ENCODE data around the gene AFAP1.

The AFAP1 gene

GRCh38 chr4:7737752-7738457, 201.8 kb downstream of the AFAP1 start:
- DNase-seq (ENCODE audit: low spot score) = no peak

GRCh38 chr4:7737268-7737645, 202.4 kb downstream of the AFAP1 start:
- DNase-seq (ENCODE audit: low spot score) = no peak

- peak; percentile 25 for DNase-seq (ENCODE audit: low spot score)
Observed at GRCh38 chr4:7736436-7737267, 203.0 kb downstream of the AFAP1 start.

- DNase-seq (ENCODE audit: low spot score) = no peak
Observed at GRCh38 chr4:7735961-7736360, 203.7 kb downstream of the AFAP1 start.

GRCh38 chr4:7735395-7735794, 204.3 kb downstream of the AFAP1 start:
- no peak for DNase-seq (ENCODE audit: low spot score)

GRCh38 chr4:7734651-7735260, 204.9 kb downstream of the AFAP1 start:
- no peak for DNase-seq (ENCODE audit: low spot score)

- no peak for DNase-seq (ENCODE audit: low spot score)
Observed at GRCh38 chr4:7733801-7734650, 205.6 kb downstream of the AFAP1 start.

GRCh38 chr4:7733201-7733600, 206.5 kb downstream of the AFAP1 start:
- DNase-seq (ENCODE audit: low spot score) = no peak

- no peak for DNase-seq (ENCODE audit: low spot score)
Observed at GRCh38 chr4:7732263-7732662, 207.4 kb downstream of the AFAP1 start.

GRCh38 chr4:7731437-7731836, 208.2 kb downstream of the AFAP1 start:
- no peak for DNase-seq (ENCODE audit: low spot score)

GRCh38 chr4:7727749-7728148, 211.9 kb downstream of the AFAP1 start:
- no peak for DNase-seq (ENCODE audit: low spot score)

- no peak for DNase-seq (ENCODE audit: low spot score)
Observed at GRCh38 chr4:7726665-7727413, 212.8 kb downstream of the AFAP1 start.

GRCh38 chr4:7725951-7726350, 213.7 kb downstream of the AFAP1 start:
- peak; percentile 27 for DNase-seq (ENCODE audit: low spot score)

- DNase-seq (ENCODE audit: low spot score) = no peak
Observed at GRCh38 chr4:7723625-7724024, 216.0 kb downstream of the AFAP1 start.

- DNase-seq (ENCODE audit: low spot score) = no peak
Observed at GRCh38 chr4:7722766-7723387, 216.8 kb downstream of the AFAP1 start.

- no peak for DNase-seq (ENCODE audit: low spot score)
Observed at GRCh38 chr4:7721984-7722551, 217.6 kb downstream of the AFAP1 start.

- peak; percentile 20 for DNase-seq (ENCODE audit: low spot score)
Observed at GRCh38 chr4:7719354-7720174, 220.1 kb downstream of the AFAP1 start.

- DNase-seq (ENCODE audit: low spot score) = no peak
Observed at GRCh38 chr4:7717946-7718490, 221.6 kb downstream of the AFAP1 start.

- no peak for DNase-seq (ENCODE audit: low spot score)
Observed at GRCh38 chr4:7717161-7717560, 222.5 kb downstream of the AFAP1 start.

All from kidney tubule cell (primary cell).